Astrocyte (in vitro differentiated cells and primary cell): ENCODE results near the gene RELN. TPM values are rescaled to one million over a fixed set of nuclear protein-coding genes. Genes with fewer than 3 reads are reported as not detected.
"Not testable (repeated sequence)": the region's sequence is repeated elsewhere in the genome, so short reads cannot be mapped to it uniquely, and the experiment has no call there.

Experiments
- DNase-seq: peaks from one replicate; pipeline ENCODE4 v3.0.0-alpha.2; 2010; ENCODE audit warnings: low read depth
- FAIRE-seq: peaks from 2 replicates; lab custom pipeline; 2011; peaks lifted over from hg19 to GRCh38; lab: Jason Lieb, UNC
- H2AFZ ChIP-seq: 2 replicates; pipeline ENCODE4 v1.6.0; 2012; ENCODE audit warnings: low read depth, low read length, inconsistent platforms
- H3K27ac ChIP-seq: 2 replicates; pipeline ENCODE4 v1.5.1; 2011; ENCODE audit warnings: low read depth, low read length, inconsistent platforms
- H3K27me3 ChIP-seq: 2 replicates; pipeline ENCODE4 v1.6.0; 2011; ENCODE audit warnings: low read length, inconsistent platforms; ENCODE audit not compliant: insufficient read depth
- H3K36me3 ChIP-seq: 2 replicates; pipeline ENCODE4 v1.5.1; 2011; ENCODE audit warnings: low read length, inconsistent platforms; ENCODE audit not compliant: insufficient read depth
- H3K4me1 ChIP-seq: 2 replicates; pipeline ENCODE4 v1.5.1; 2011; ENCODE audit warnings: low read length, inconsistent platforms; ENCODE audit not compliant: insufficient read depth
- H3K4me2 ChIP-seq: 2 replicates; pipeline ENCODE4 v1.6.0; 2012; ENCODE audit warnings: low read length, inconsistent platforms
- H3K4me3 ChIP-seq: 2 replicates; pipeline ENCODE4 v1.5.1; 2011; ENCODE audit warnings: low read depth, mild to moderate bottlenecking, low read length, inconsistent platforms; ENCODE audit not compliant: insufficient read depth
- H3K79me2 ChIP-seq: 2 replicates; pipeline ENCODE4 v1.6.0; 2012; ENCODE audit warnings: mild to moderate bottlenecking, low read length, inconsistent platforms; ENCODE audit not compliant: insufficient read depth
- H3K9ac ChIP-seq: 2 replicates; pipeline ENCODE4 v1.6.0; 2012; ENCODE audit warnings: mild to moderate bottlenecking, low read length, inconsistent platforms
- H3K9me3 ChIP-seq: 2 replicates; pipeline ENCODE4 v1.5.1; 2012; ENCODE audit warnings: low read depth, mild to moderate bottlenecking, low read length, inconsistent platforms; ENCODE audit not compliant: insufficient read depth
- H4K20me1 ChIP-seq: 2 replicates; pipeline ENCODE4 v1.6.0; 2012; ENCODE audit warnings: low read length, inconsistent platforms; ENCODE audit not compliant: insufficient read depth
- H3K27ac Mint-ChIP-seq: one replicate; pipeline ENCODE4 v1.8.0; 2021; ENCODE audit warnings: mild to moderate bottlenecking, mixed read lengths; ENCODE audit not compliant: unreplicated experiment
- H3K27me3 Mint-ChIP-seq: one replicate; pipeline ENCODE4 v1.8.0; 2021; ENCODE audit warnings: low read depth, mixed read lengths; ENCODE audit not compliant: unreplicated experiment
- H3K36me3 Mint-ChIP-seq: one replicate; pipeline ENCODE4 v1.8.0; 2021; ENCODE audit warnings: low read depth, mixed read lengths; ENCODE audit not compliant: unreplicated experiment
- H3K4me1 Mint-ChIP-seq: one replicate; pipeline ENCODE4 v1.8.0; 2021; ENCODE audit warnings: low read depth, mixed read lengths; ENCODE audit not compliant: unreplicated experiment
- H3K4me3 Mint-ChIP-seq: one replicate; pipeline ENCODE4 v1.8.0; 2021; ENCODE audit warnings: mild to moderate bottlenecking, moderate library complexity, mixed read lengths; ENCODE audit not compliant: unreplicated experiment
- H3K9me3 Mint-ChIP-seq: one replicate; pipeline ENCODE4 v1.8.0; 2021; ENCODE audit warnings: mild to moderate bottlenecking, mixed read lengths; ENCODE audit not compliant: unreplicated experiment
- CTCF ChIP-seq: IDR thresholded peaks from 2 replicates; pipeline ENCODE4 v1.5.1; 2011; ENCODE audit warnings: low read depth, mild to moderate bottlenecking, inconsistent platforms, low read length, moderate library complexity; ENCODE audit not compliant: insufficient read depth
- EZH2 ChIP-seq: IDR thresholded peaks from 2 replicates; pipeline ENCODE4 v1.6.1; 2012; ENCODE audit warnings: mild to moderate bottlenecking, low read length, inconsistent platforms; ENCODE audit not compliant: insufficient read depth
- total RNA-seq: library from RNA; stranded (reverse); gene quantifications from 2 replicates; pipeline ENCODE4 v1.2.1, GENCODE V29; 2021

RELN gene
- total RNA-seq, 1 donor from 2014 or later: 0.98 TPM

GRCh38 chr7:103821092-103821491, 168.4 kb downstream of the RELN start:
- no peaks in the 10 kb centered on the region for H3K27me3 Mint-ChIP-seq
- no peaks in the 10 kb centered on the region for H3K27me3 ChIP-seq
- no peak overlapping the region for H2AFZ ChIP-seq
- no peaks in the 10 kb centered on the region for H3K4me1 Mint-ChIP-seq
- H3K4me3 ChIP-seq: no peak overlapping the region
- H3K4me2 ChIP-seq: no peak overlapping the region
- no peaks in the 10 kb centered on the region for H3K79me2 ChIP-seq
- TF ChIP-seq EZH2 (no peak), CTCF (no peak)
- no peak overlapping the region for H3K4me3 Mint-ChIP-seq
- no peak for DNase-seq
- H3K27ac ChIP-seq: no peak overlapping the region
- no peaks in the 10 kb centered on the region for H3K9me3 ChIP-seq
- H3K9me3 Mint-ChIP-seq: no peaks in the 10 kb centered on the region
- no peak overlapping the region for H3K9ac ChIP-seq
- FAIRE-seq: no peak
- H3K36me3 ChIP-seq: no peaks in the 10 kb centered on the region
- no peaks in the 10 kb centered on the region for H4K20me1 ChIP-seq
- no peaks in the 10 kb centered on the region for H3K4me1 ChIP-seq
- no peak overlapping the region for H3K27ac Mint-ChIP-seq
- no peaks in the 10 kb centered on the region for H3K36me3 Mint-ChIP-seq

- H2AFZ ChIP-seq, H3K9me3 ChIP-seq, H3K27ac ChIP-seq, H3K36me3 ChIP-seq, H3K9me3 Mint-ChIP-seq, H3K4me1 ChIP-seq, H3K4me3 Mint-ChIP-seq, H3K27ac Mint-ChIP-seq, H4K20me1 ChIP-seq, H3K27me3 ChIP-seq, H3K27me3 Mint-ChIP-seq, H3K9ac ChIP-seq, H3K4me1 Mint-ChIP-seq, FAIRE-seq, DNase-seq, H3K36me3 Mint-ChIP-seq, H3K79me2 ChIP-seq, H3K4me3 ChIP-seq, H3K4me2 ChIP-seq: not testable (repeated sequence)
Measured at GRCh38 chr7:103815972-103816371, 173.5 kb downstream of the RELN start.

GRCh38 chr7:103813970-103814369, 175.5 kb downstream of the RELN start:
- no peak overlapping the region for H3K27ac Mint-ChIP-seq
- no peaks in the 10 kb centered on the region for H3K27me3 ChIP-seq
- H2AFZ ChIP-seq: no peak overlapping the region
- H3K9me3 ChIP-seq: no peaks in the 10 kb centered on the region
- no peak overlapping the region for H3K9ac ChIP-seq
- FAIRE-seq (no peak), DNase-seq (no peak)
- H4K20me1 ChIP-seq: no peaks in the 10 kb centered on the region
- TF ChIP-seq CTCF: no peak
- no peaks in the 10 kb centered on the region for H3K4me1 ChIP-seq
- H3K9me3 Mint-ChIP-seq: no peaks in the 10 kb centered on the region
- peaks cover 8% of the 10 kb centered on the region for H3K27me3 Mint-ChIP-seq
- no peak overlapping the region for H3K4me2 ChIP-seq
- H3K27ac ChIP-seq: no peak overlapping the region
- no peak overlapping the region for H3K4me3 Mint-ChIP-seq
- H3K36me3 Mint-ChIP-seq: no peaks in the 10 kb centered on the region
- no peaks in the 10 kb centered on the region for H3K36me3 ChIP-seq
- H3K4me3 ChIP-seq: no peak overlapping the region
- no peaks in the 10 kb centered on the region for H3K79me2 ChIP-seq
- no peaks in the 10 kb centered on the region for H3K4me1 Mint-ChIP-seq
